Loucy (cell line): ENCODE measurements around the gene FTCD.

Source experiments
- H2AFZ ChIP-seq: fragments of 200-600 bp; sonication (generic); 2 replicates; pipeline ENCODE4 v1.6.0; 2016; ENCODE audit warnings: antibody characterized with exemption, mild to moderate bottlenecking, low read length, moderate library complexity
- H3F3A ChIP-seq: fragments of 200-600 bp; 2 replicates; pipeline ENCODE4 v1.6.0; 2016; ENCODE audit warnings: antibody characterized with exemption, low read depth, mild to moderate bottlenecking
- H3K27me3 ChIP-seq: fragments of 200-600 bp; sonication (generic); 2 replicates; pipeline ENCODE4 v1.6.1; 2014; ENCODE audit warnings: low read length, mild to moderate bottlenecking; ENCODE audit not compliant: insufficient read depth, poor library complexity, severe bottlenecking
- H3K36me3 ChIP-seq: fragments of 200-600 bp; sonication (generic); 2 replicates; pipeline ENCODE4 v1.6.1; 2016; ENCODE audit warnings: low read length; ENCODE audit not compliant: insufficient read depth
- H3K4me1 ChIP-seq: fragments of 200-600 bp; sonication (generic); 2 replicates; pipeline ENCODE4 v1.5.1; 2014; ENCODE audit warnings: low read length, mild to moderate bottlenecking; ENCODE audit not compliant: insufficient read depth, poor library complexity, severe bottlenecking
- H3K4me2 ChIP-seq: fragments of 200-600 bp; sonication (generic); 2 replicates; pipeline ENCODE4 v1.6.0; 2014; ENCODE audit warnings: antibody characterized with exemption, low read length, low read depth, mild to moderate bottlenecking; ENCODE audit not compliant: poor library complexity, severe bottlenecking
- H3K4me3 ChIP-seq: fragments of 200-600 bp; sonication (generic); 2 replicates; pipeline ENCODE4 v1.5.1; 2014; ENCODE audit warnings: low read length, mild to moderate bottlenecking, mixed read lengths; ENCODE audit not compliant: poor library complexity, severe bottlenecking
- H3K79me2 ChIP-seq: fragments of 200-600 bp; sonication (generic); 2 replicates; pipeline ENCODE4 v1.6.1; 2014; ENCODE audit warnings: low read length; ENCODE audit not compliant: insufficient read depth
- H3K9ac ChIP-seq: fragments of 200-600 bp; sonication (generic); 2 replicates; pipeline ENCODE4 v1.6.0; 2014; ENCODE audit warnings: mild to moderate bottlenecking, low read depth, low read length, moderate library complexity; ENCODE audit not compliant: poor library complexity, severe bottlenecking
- H3K9me2 ChIP-seq: fragments of 200-600 bp; sonication (generic); replicated peaks from 2 replicates; pipeline ENCODE4 v1.6.1; 2016; ENCODE audit warnings: low read depth, low read length, mixed read lengths
- H3K9me3 ChIP-seq: fragments of 200-600 bp; sonication (generic); 2 replicates; pipeline ENCODE4 v1.6.1; 2014; ENCODE audit warnings: mild to moderate bottlenecking, antibody characterized with exemption, low read length, low read depth; ENCODE audit not compliant: insufficient read depth
- H4K20me1 ChIP-seq: fragments of 200-600 bp; sonication (generic); 2 replicates; pipeline ENCODE4 v1.6.0; 2014; ENCODE audit warnings: antibody characterized with exemption, low read length, mild to moderate bottlenecking; ENCODE audit not compliant: insufficient read depth, poor library complexity, severe bottlenecking
- EZH2phosphoT487 ChIP-seq: fragments of 200-600 bp; IDR thresholded peaks from 2 replicates; pipeline ENCODE4 v1.6.1; 2018; ENCODE audit warnings: antibody characterized with exemption, mild to moderate bottlenecking, moderate library complexity, borderline replicate concordance
- TF ChIP-seq, protein P1 (sequence below): fragments of 200-600 bp; sonication (generic); conservative IDR thresholded peaks from 2 replicates; pipeline ENCODE4 v1.5.1; 2014; ENCODE audit warnings: mild to moderate bottlenecking, antibody characterized with exemption, low read length

FTCD gene

DNA sequence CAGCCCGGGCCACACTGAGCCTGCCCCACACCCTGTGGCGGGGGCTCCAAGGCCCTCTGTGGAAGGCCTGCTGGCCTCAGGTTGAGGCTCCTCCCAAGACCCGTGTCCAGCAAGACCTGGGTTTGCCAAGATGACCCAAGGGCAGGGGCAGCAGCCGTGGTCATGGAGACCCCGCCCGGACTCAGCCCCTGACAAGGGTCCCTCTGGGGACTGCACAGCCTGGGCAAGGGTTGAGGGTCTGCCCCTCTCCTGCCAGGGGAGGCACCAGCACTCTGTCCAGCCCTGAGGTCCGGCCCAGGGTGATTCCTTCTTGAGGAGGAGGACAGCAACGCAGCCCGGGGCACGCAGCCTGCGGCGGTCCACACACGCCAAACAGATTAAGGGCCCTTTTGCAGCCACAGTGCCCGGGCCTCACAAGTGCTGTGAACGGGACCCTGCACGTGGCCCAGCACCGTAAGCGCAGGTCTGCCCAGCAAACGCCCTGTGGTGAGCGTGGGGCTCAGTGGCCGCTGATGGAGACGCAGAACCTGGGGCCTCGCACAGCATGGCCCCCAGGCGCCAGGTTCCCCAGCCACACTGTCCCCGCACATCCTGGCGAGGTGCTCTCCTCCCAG lies 25.5 kb upstream of the FTCD start:
- peaks cover 22% of the 10 kb centered on the region for H3K4me1 ChIP-seq
- no peak overlapping the region for H3K4me2 ChIP-seq
- H3K9me2 ChIP-seq, result no peaks in the 10 kb centered on the region
- H3K27me3 ChIP-seq, result no peaks in the 10 kb centered on the region
- H3K79me2 ChIP-seq, result no peaks in the 10 kb centered on the region
- no peak overlapping the region for H3K4me3 ChIP-seq
- H2AFZ ChIP-seq, result no peak overlapping the region
- H3K36me3 ChIP-seq, result no peaks in the 10 kb centered on the region
- H4K20me1 ChIP-seq, result no peaks in the 10 kb centered on the region
- no peak overlapping the region for H3K9ac ChIP-seq
- no peaks in the 10 kb centered on the region for H3F3A ChIP-seq
- TF ChIP-seq, protein P1, sequence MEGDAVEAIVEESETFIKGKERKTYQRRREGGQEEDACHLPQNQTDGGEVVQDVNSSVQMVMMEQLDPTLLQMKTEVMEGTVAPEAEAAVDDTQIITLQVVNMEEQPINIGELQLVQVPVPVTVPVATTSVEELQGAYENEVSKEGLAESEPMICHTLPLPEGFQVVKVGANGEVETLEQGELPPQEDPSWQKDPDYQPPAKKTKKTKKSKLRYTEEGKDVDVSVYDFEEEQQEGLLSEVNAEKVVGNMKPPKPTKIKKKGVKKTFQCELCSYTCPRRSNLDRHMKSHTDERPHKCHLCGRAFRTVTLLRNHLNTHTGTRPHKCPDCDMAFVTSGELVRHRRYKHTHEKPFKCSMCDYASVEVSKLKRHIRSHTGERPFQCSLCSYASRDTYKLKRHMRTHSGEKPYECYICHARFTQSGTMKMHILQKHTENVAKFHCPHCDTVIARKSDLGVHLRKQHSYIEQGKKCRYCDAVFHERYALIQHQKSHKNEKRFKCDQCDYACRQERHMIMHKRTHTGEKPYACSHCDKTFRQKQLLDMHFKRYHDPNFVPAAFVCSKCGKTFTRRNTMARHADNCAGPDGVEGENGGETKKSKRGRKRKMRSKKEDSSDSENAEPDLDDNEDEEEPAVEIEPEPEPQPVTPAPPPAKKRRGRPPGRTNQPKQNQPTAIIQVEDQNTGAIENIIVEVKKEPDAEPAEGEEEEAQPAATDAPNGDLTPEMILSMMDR, result no peak
- no peak for TF ChIP-seq EZH2phosphoT487
- H3K9me3 ChIP-seq, result peaks cover 6% of the 10 kb centered on the region; the same call in 1 of the 2 replicates

DNA sequence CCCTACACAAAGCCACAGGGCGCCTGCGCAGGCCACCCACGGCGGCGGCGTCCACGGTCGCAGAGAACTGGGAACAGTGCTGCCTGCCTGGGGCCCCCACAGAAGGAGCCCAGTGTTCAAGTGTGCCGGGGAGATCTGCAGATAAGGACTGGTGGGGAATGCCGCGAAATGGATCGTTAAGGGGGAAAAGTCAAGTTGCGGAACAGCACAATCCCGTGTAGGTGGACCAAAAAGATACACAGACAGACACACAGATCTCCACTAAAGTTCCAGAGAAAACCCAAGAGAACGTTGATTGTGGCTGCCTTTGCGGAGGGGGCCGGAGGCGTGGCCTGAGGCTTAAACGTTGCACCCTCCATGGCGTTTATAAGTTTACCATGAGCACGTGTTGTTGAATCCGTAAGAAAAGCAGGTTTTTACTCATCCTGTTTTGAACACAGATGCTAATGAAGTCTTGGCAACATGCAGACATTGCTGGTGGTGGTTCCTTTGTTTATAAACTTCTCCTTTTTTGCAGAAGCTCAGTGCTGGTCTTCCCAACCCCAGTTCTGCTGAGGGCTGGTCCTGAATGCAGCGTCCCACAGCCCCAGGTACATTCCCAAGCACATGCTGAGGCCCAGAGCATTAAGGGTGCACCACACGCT lies 24.8 kb upstream of the FTCD start:
- no peak overlapping the region for H3K4me3 ChIP-seq
- peaks cover 7% of the 10 kb centered on the region; the same call in 1 of the 2 replicates for H3K9me3 ChIP-seq
- H3F3A ChIP-seq, result no peaks in the 10 kb centered on the region
- H3K36me3 ChIP-seq, result no peaks in the 10 kb centered on the region
- no peak overlapping the region for H3K4me2 ChIP-seq
- H3K4me1 ChIP-seq, result peaks cover 16% of the 10 kb centered on the region
- no peaks in the 10 kb centered on the region for H3K9me2 ChIP-seq
- no peaks in the 10 kb centered on the region for H3K79me2 ChIP-seq
- H2AFZ ChIP-seq, result no peak overlapping the region
- H3K9ac ChIP-seq, result no peak overlapping the region
- TF ChIP-seq EZH2phosphoT487, result no peak
- TF ChIP-seq, protein P1, result no peak
- H4K20me1 ChIP-seq, result no peaks in the 10 kb centered on the region
- no peaks in the 10 kb centered on the region for H3K27me3 ChIP-seq

DNA sequence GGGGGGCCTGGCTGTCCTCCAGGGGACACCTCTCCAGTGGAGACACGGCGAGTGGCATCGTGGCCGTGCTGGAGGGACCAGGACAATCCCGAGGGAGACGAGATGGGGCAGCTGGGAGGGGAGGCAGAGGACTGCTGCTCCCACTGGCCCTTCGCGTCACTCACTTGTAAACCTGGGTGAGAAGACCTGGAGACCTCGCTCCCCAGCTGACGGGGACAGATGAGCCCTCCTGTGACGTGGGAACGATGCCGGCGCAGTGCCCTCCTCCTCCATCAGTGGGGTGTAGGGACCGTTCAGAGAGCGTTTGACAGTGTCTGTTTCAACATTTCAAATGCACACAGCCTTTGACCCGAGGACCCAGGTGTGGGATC lies 24.3 kb upstream of the FTCD start:
- Histone ChIP-seq H3F3A (no peaks in the 10 kb centered on the region), H3K27me3 (no peaks in the 10 kb centered on the region), H4K20me1 (no peaks in the 10 kb centered on the region), H3K79me2 (no peaks in the 10 kb centered on the region), H3K4me1 (peaks cover 11% of the 10 kb centered on the region), H3K9me3 (peaks cover 11% of the 10 kb centered on the region; the same call in 1 of the 2 replicates), H3K4me2 (no peak overlapping the region), H2AFZ (no peak overlapping the region), H3K9ac (no peak overlapping the region), H3K4me3 (no peak overlapping the region), H3K36me3 (no peaks in the 10 kb centered on the region), H3K9me2 (no peaks in the 10 kb centered on the region)
- TF ChIP-seq, protein P1, result no peak
- no peak for TF ChIP-seq EZH2phosphoT487
